NCI-H69 (cell line): ENCODE measurements around the gene WASF2.
"Not testable (repeated sequence)": the region's sequence is repeated elsewhere in the genome, so short reads cannot be mapped to it uniquely, and the experiment has no call there.

Experiments used
- DNase-seq: peaks from one replicate; lab custom pipeline; 2025; lab: John Stamatoyannopoulos, UW

The WASF2 gene

DNA sequence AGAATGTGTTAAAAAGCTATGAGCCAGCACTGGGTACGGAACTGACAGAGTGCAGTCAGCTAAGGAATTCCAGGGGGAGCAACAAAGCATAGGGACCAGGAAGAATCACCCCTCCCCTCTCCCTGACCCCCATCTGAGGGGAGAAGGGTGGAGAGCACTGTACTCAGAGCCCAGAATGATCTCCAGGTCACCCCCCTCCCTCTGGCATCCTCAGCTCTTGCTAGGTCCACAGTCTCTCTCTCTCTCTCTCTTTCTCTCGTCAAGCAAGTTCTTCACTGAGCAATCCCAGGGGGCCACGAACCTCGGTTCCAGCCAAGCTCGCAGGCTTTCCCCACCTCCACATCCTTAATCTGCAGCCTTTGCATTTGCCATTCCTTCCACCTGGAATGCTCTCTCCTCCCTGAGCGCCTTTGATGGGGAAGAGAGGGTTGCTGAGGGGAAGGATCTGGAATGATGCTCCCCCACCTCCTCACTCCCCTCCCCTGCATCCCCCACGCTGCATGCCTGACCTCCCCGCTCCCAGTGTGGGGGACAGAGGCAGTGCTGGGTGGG is 6.7 kb upstream of the WASF2 start:
- peak; percentile 39 for DNase-seq

DNA sequence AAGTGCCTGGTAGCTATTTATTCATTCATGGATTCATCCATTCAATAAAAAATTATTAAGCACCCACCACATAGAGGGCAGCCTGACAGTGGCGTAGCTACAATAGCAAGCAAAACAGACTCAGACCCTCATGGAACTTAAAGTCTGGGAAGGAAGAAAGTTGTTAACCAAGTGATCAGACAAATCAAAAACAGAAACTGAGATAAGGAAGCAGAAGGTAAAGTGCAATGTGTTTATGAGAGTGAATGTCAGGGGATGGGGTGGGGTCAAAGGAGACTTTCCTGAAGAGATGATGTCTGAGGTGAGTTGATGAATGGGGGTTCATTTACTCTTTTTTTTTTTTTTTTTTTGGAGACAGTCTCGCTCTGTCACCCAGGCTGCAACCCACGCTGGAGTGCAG is 2.8 kb upstream of the WASF2 start:
- DNase-seq, result no peak

DNA sequence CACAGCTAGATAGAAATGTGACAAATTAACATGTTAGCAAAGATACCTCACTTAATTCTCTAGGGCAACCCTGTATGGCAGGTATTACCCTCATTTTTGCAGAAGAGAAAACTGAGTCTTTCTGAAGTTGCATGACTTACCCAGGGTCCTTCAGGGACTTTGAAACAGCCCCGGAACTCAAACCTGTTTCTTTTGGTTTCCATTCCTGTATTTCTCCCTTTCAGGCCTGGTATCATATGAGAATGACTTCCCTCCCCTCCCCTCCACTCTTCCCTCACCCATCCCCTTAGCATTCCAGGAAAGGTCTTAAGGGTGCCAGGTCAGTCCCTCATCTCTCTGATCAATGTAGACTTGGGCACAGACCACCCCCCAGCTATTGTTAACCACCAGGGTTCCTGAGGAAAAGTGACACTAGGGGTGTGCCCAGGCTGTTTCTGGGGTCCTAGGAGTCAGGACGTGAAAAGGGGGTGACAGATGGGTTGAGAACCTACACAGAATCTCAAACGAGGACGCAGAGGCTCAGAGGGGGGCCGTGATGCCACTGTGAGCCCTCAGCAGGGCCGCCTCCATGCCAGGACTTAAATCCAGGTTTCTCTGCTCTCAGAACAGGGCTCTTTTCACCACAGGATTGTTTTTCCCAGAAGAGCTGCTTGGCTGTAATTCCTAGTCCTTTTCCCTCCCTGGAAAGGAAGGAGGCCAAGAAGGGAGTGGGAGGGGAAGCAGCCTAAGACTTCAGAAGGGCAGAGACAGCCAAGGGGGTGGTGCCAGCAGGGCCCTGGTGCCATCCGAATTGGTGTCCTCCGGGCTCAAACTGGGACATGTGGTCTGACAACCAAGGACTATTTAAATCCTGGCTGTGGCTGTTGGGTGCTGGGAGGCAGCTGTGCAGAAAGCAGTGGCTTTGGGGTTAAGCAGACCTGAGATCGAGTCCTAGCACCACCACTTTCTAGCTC is 2.1 kb upstream of the WASF2 start:
- DNase-seq, result no peak

DNA sequence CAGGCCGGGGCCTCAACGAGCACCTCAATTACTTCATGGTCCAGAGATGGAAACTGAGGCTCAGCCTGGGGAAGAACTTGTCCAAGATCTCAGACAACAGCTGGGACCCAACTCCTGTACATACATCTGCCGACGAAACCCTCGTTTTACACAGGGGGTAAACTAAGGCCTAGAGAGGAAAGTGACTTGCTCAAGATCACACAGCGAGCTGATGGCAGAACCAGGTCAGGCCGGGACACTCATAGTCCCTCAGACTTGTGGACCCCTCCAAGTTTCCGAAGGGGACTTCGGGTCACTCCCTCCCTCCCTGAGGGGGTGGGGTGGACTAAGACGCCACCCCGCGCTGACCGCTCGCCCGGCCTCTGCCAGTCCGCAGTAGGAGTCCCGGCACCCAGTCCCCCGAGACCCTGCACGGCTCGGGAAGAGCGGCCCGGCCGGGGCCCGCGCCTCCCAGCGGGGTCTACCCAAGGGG is 430 bp downstream of the WASF2 start:
- peak; percentile 67 for DNase-seq

DNA sequence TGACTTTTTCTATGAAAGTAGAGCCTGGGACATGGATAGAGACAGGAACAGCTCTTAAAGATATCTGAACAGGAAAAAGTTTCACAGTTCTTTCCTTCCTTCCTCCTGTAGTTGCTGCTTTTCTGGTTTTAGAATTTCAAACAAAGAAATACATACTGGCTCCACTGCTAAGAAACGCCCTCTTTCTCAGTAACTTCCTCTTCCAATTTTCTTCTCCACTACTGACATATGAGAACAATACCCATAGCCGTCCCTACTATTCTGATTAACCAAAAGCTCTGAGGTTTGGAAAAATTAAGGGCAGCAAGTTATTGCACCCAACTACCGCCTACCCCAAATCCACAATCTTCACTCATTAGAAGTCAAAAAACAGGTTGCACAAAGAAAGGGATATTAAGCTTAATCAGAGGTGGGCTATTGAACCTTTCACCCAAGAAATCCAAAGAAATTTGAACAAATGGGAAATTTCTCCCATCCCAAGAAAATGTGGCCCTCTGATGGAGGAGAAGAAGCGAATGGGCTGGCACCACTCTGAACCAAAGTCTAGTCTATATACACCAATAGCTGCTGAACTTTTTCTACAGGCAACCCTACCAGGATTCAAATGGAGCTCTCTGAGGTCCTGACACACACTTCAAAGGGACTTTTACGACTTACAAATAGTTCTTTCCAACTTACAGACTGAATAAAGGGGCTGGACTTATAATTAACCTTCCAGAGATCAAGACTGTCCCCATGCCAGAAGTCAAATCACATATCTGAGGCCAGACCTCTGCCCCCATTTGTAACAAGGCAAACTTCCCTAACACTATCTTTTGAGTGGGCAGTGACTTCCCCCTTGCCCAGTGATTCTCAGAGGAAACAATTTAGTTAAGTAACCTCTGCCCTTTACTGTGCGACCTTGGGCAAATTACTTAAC is 1.7 kb downstream of the WASF2 start:
- peak; percentile 24 for DNase-seq

DNA sequence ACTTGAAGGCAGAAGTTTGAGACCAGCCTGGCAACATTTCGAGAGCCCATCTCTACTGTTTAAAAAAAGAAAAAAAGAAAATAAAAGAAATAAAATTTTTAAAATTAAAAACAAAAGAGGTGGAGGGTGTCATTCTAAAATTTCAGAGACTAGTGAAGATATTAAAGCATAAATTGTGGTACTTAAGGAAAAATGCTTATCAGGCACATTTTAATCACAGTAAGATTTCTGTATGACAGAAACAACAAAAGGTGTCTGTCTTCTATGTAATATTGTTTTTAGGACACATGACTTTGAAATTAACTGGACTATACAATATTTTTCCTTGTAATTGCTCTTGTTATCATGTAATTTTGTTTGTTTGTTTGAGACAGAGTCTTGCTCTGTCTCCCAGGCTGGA is 4.6 kb downstream of the WASF2 start:
- DNase-seq, result no peak

DNA sequence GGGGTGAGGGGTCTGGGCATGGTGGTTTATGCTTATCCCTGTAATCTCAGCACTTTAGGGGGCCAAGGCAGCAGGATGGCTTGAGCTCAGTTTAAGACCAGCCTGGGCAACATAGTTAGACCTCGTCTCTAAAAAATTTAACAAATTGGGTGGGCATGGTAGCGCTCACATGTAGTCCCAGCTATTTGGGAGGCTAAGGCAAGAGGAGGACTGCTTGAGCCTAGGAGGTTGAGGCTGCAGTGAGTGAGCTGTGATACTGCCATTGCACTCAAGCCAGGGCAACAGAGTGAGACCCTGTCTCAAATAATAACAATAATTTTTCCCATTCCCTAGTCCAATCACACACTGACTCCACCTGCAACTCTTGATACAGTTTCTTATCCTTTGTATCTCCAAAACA is 6.3 kb downstream of the WASF2 start:
- DNase-seq, result no peak

DNA sequence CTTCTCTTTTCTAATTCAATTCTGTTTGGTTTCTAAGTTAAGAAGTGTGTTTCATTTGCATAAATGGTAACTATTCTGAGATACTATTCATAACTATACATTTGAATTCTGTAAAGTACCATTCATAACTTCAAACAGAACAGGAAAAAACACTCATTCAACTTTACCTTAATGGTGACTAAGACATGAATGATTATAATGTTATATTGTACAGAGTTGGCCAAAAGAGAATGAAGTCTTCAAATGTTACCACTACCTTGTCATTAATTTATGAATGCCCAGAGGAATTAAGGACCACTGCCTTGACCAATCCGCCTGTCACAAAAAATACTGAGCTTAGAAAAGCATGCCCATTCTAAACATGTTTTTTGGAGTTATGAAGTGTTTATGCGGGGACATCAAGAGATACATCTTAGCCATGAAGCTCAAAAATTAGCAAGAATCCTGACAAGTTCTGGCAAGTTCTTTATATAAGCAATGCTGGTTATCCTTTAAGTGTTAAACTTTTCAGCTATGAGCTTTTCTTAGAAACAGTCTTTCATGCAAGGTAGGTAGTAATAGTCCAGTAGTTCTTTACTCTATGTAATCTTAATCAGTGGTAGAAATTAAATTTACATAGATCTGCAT is 7.9 kb downstream of the WASF2 start:
- DNase-seq, result no peak

DNA sequence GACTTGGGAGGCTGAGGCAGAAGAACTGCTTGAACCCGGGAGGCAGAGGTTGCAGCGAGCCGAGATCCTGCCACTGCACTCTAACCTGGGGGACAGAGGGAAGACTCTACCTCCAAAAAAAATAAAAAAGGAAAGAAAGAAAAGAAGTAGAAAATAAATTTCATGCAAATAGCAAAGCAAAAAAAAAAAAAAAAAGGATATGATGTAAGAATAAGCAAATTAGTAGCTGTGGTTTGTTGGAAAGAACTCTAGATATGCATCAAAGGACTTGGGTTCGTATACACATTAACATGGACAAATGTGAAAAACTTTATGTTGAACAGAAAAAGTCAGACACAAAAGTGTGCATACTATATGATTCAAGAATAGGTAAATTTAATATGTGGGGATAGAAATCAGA is 11.9 kb downstream of the WASF2 start:
- no peak for DNase-seq

DNA sequence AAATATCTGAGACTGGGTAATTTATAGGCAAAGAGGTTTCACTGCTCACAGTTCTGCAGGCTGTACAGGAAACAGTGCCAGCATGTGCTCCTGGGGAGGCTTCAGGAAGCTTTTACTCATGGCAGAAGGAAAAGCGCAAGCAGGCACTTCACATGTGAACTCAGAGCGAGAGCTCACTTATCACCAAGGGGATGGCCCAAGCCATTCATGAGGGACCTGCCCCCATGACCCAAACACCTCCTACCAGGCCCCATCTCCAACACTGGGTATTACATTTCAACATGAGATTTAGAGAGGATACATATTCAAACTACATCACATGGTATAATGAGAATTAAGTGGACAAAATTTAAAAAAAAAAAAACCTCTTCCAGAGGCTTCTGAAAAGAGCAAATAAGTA is 13.7 kb downstream of the WASF2 start:
- DNase-seq, result peak; percentile 2

DNA sequence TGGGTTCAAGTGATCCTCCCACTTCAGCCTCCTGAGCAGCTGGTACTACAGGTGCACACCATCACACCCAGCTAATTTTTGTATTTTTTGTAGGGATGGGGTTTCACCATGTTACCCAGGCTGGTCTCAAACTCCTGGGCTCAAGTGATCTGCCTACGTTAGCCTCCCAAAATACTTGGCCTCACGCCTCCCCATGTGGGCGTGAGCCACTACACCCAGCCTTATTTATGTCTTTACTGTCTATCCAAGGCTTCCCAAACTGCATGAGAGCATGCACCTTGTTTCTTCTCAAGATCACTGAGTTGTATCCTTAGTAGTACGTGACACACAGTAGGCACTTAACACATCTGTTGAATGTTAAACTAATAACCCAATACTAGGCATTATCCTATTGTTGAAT is 14.2 kb downstream of the WASF2 start:
- DNase-seq, result no peak

DNA sequence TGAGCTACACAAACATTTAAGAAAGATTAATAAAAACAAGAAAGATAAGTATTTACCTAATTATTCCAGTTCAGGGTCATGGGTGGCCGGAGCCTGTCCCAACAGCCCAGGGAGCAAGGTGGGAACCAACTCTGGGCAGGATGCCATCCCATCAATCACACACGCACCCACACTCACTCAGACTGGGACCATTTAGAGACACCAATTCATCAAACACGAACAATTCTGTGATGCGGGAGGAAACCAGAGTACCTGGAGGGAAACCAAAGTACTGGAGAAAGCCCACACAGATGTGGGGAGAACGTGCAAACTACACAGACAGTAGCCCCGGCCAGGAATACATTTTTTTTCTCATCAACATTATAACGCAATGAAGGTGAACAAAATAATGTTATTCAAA is 16.2 kb downstream of the WASF2 start:
- peak; percentile 6 for DNase-seq

DNA sequence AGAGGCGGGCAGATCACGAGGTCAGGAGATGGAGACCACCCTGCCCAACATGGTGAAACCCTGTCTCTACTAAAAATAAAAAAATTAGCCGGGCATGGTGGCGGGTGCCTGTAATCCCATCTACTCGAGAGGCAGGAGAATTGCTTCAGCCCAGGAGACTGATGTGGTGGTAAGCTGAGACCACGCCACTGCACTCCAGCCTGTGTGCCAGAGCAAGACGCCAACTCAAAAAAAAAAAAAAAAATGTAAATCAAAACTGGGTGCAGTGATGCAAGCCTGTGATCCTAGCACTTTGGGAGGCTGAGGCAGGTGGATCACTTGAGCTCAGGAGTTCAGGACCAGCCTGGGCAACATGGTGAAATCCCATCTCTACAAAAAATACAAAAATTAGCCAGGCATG is 17.9 kb downstream of the WASF2 start:
- not testable (repeated sequence) for DNase-seq

DNA sequence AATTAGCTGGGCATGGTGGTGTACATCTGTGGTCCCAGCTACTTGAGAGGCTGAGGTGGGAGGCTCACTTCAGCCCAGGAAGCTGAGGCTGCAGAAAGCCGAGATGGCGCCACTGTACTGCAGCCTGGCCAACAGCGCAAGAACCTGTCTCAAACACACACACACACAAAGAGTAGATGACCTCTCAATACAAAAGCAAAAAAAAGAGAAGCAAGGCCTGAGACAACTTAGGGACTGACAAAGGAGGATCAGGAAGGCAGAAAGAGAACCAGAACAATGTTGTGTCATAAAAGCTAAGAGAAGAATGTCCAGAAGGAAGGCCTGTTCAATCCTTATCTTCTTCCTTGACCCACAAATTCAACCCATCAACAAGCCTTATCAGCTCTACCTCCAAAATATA is 18.5 kb downstream of the WASF2 start:
- DNase-seq, result no peak

DNA sequence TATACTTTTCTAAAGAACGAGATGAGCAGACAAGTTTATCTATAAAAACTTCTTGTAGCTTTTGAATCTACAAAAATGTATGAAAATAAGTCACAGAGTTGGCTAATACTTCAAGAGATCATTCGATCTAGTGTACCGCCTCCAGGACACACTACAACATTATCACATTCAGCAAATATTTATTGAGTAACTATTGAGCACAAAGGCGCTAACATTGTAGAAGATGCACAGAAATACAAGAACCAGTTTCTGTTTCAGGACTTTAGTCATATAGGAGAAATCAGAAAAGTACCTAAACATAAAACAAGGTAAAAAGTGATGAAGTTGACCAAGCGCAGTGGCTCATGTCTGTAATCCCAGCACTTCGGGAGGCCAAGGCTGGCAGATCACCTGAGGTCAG is 20.6 kb downstream of the WASF2 start:
- DNase-seq, result no peak

DNA sequence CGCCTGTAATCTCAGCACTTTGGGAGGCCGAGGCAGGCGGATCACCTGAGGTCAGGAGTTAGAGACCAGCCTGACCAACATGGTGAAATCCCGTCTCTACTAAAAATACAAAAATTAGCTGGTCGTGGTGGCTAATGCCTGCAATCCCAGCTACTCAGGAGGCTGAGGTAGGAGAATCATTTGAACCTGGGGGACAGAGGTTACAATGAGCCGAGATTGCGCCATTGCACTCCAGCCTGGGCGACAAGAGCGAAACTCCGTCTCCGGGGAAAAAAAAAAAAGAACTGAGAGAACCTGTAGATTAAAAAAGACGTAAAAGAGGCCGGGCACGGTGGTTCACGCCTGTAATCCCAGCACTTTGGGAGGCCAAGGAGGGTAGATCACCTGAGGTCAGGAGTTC is 21.6 kb downstream of the WASF2 start:
- not testable (repeated sequence) for DNase-seq

DNA sequence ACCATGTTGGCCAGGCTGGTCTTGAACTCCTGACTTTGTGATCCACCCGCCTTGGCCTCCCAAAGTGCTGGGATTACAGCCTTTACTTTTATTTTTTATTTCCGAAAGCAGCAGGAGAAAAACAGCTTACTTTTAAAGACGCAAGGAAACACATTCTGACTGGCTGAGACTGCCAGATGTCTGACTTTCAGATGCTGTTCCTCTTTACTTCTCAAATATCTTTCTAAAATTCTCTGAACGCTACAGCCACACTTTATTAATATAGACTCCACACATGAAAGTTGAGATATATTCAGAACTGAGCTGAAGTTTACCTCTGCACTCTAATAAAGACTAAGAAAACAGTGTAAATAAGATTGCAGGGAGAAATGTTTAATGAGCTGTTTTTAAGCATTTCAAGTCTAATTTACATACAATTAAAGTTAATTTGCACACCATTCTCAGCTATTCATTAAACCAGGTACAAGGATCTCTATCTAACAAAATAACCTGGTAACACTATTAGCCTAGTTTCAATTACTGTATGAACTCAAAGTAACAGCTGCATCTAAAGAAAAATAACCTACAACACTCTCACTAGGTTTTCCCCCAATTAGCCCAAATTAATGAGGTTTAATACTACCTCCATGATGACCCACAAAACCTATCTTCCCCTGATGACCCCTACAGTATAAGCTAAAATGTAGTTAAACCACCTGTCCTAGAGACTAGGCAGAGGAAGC is 24.9 kb downstream of the WASF2 start:
- no peak for DNase-seq

DNA sequence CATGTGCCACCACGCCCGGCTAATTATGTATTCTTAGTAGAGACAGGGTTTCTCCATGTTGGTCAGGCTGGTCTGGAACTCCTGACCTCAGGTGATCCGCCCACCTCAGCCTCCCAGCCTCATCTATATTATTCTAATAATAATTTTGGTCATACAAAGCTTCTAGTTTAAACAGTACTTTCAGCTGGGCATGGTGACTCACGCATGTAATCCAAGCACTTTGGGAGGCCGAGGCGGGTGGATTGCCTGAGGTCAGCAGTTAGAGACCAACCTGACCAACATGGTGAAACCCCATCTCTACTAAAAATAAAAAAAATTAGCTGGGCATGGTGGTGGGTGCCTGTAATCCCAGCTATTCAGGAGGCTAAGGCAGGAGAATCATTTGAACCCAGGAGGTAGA is 26.1 kb downstream of the WASF2 start:
- not testable (repeated sequence) for DNase-seq

DNA sequence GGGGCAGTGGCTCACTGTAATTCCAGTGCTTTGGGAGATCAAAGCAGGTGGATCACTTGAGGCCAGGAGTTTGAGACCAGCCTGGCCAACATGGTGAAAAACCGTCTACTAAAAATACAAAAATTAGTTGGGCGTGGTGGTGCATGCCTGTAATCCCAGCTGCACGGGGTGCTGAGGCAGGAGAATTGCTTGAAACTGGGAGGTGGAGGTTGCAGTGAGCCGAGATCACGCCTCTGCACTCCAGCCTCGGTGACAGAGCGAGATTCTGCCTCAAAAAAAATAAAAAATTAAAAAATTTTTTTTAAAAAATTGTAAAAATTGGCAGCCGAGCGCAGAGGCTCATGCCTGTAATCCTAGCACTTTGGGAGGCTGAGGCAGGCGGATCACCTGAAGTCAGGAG is 31.4 kb downstream of the WASF2 start:
- DNase-seq, result not testable (repeated sequence)

DNA sequence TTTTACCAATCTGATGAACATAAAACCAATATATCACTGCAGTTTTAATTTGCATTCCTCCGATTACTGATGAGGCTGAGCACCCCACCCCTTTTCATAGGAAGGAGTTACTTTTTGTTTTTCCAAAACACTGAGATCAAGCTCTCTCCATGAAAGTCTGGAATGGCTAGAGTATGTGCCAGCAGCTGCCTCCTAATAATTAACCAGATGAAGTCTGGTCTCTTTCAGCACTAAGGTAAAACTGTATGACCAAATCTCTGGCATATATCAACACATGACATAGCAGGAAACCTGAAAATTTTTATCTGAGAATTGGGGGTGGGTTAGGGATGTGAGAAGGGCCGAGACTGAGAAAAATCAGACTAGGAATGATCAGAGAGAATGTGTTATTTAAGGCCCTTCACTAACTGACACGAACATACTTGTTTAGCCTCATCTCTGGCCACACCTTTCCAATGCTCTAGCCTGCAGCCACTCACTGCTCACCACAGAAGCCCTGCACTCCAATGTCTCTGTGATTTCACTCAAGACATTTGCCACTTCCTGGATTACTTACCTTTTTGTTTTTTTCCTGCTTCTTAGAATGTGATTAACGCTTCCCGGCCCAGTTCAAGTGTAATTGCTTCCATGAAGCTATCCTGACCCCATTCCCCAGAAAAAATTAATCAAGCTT is 34.7 kb downstream of the WASF2 start:
- DNase-seq, result no peak

DNA sequence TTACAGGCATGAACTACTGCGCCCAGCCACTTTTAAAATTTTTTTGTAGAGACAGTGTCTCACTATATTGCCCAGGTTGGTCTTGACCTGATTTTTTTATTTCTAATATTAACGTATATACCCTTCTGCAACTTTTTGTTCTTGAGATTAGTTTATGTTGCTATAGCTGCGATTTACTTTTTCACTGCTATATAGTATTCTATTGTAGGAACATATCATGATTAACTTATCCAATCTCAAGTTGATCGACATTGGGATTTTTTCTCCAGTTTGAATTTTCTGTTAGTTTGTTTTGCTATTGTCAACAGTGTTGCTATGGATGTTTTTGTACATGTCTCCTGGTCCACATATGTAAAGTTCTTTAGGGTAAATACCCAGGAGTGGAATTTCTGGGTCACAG is 35.4 kb downstream of the WASF2 start:
- DNase-seq, result no peak
